Measurements from ENCODE around the gene NAALADL1. TPM values are rescaled to one million over a fixed set of nuclear protein-coding genes. Genes with fewer than 3 reads are reported as not detected.

The NAALADL1 gene
- total RNA-seq, 1 donor from 2014 or later = 27.9 TPM

GRCh38 chr11:65100674-65101350 is 42.5 kb upstream of the NAALADL1 start:
- DNase-seq (ENCODE audit: low read depth) = no peak
- H3K4me3 ChIP-seq (ENCODE audit: low read depth, low read length) = no peak overlapping the region
- TF ChIP-seq, protein P1, sequence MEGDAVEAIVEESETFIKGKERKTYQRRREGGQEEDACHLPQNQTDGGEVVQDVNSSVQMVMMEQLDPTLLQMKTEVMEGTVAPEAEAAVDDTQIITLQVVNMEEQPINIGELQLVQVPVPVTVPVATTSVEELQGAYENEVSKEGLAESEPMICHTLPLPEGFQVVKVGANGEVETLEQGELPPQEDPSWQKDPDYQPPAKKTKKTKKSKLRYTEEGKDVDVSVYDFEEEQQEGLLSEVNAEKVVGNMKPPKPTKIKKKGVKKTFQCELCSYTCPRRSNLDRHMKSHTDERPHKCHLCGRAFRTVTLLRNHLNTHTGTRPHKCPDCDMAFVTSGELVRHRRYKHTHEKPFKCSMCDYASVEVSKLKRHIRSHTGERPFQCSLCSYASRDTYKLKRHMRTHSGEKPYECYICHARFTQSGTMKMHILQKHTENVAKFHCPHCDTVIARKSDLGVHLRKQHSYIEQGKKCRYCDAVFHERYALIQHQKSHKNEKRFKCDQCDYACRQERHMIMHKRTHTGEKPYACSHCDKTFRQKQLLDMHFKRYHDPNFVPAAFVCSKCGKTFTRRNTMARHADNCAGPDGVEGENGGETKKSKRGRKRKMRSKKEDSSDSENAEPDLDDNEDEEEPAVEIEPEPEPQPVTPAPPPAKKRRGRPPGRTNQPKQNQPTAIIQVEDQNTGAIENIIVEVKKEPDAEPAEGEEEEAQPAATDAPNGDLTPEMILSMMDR (conservative IDR thresholded peaks at IDR 0.05; ENCODE audit: low read depth, low read length) = peak; percentile 33

DNA sequence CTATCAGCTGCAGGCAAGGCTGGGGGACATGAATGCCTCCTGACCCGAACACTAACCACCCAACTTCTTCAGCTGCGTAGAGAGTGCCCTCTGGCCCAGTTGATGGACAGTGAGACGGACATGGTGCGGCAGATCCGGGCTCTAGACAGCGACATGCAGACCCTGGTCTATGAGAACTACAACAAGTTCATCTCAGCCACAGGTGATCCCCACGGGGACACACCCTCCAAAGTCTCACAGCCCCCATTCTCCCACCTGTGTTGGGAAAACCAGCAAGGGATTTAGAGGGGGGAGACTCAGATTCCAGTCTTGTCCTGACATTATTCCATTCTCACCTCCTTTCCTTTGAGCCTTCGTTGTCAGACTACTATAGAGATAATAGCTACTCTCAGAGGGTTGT is 38.6 kb upstream of the NAALADL1 start:
- DNase-seq (ENCODE audit: low read depth) = no peak
- TF ChIP-seq, protein P1 (conservative IDR thresholded peaks at IDR 0.05; ENCODE audit: low read depth, low read length) = no peak
- peak overlapping the region; percentile 81 for H3K4me3 ChIP-seq (ENCODE audit: low read depth, low read length)

GRCh38 chr11:65095974-65096806 is 37.8 kb upstream of the NAALADL1 start, which contains the start of gene VPS51:
Gene VPS51 (plus strand): TSS chr11:65096214. CDS start chr11:65096251, 37 bp downstream.
- peak within 1 kb of the TSS; percentile 81 for H3K4me3 ChIP-seq (ENCODE audit: low read depth, low read length)
- DNase-seq (ENCODE audit: low read depth) = no peak
- TF ChIP-seq, protein P1 (conservative IDR thresholded peaks at IDR 0.05; ENCODE audit: low read depth, low read length) = no peak

- no peak for DNase-seq (ENCODE audit: low read depth)
- H3K4me3 ChIP-seq (ENCODE audit: low read depth, low read length) = peak overlapping the region; percentile 81
- TF ChIP-seq, protein P1 (conservative IDR thresholded peaks at IDR 0.05; ENCODE audit: low read depth, low read length) = no peak
Observed at GRCh38 chr11:65095427-65095826, 37.1 kb upstream of the NAALADL1 start.

DNA sequence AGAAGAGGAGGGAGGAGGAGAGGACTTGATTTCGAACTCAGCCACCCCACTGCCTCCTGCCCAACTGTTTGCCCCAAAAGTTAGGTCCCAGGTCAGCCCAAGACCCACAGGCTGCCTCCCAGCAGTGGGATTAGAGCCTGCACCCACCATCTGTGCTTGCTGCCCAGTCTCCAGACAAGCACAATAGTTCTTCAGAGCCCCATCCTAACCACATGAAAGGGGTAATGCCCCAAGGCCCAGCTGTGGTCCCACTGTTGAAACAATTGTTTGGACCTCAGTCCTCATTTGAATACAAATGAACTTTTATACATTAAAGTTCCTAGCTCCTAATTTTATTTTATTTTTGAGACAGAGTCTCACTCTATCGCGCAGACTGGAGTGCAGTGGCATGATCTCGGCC is 32.3 kb upstream of the NAALADL1 start:
- no peak overlapping the region for H3K4me3 ChIP-seq (ENCODE audit: low read depth, low read length)
- TF ChIP-seq, protein P1 (conservative IDR thresholded peaks at IDR 0.05; ENCODE audit: low read depth, low read length) = no peak
- DNase-seq (ENCODE audit: low read depth) = no peak

DNA sequence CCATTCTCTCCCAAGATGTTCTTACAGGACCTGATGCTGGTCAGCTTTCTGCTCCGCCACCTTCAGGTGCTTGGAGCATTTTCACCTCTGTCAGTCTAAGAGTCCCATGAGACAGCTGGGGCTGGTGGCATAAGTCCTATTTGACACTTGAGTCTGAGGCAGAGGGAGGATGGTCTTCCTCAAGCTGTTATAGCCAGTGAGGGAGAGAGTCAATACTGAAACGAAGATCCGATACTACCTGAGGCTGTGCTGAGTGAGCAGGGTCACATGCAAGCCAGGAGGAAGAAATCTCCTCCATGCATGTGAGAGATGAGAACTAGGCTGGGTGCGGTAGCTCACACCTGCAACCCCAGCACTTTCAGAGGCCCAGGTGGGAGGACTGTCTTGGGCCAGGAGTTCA is 31.3 kb upstream of the NAALADL1 start:
- TF ChIP-seq, protein P1 (conservative IDR thresholded peaks at IDR 0.05; ENCODE audit: low read depth, low read length) = no peak
- no peak overlapping the region for H3K4me3 ChIP-seq (ENCODE audit: low read depth, low read length)
- DNase-seq (ENCODE audit: low read depth) = no peak

All from epithelial cell of proximal tubule (primary cell).